GM19455 (cell line): ENCODE data around the gene EXOSC3.

Experiments used
- ATAC-seq: cut with Tn5 transposase; IDR thresholded peaks from one replicate; pipeline ENCODE4 v1.9.1; 2021; ENCODE audit not compliant: unreplicated experiment

Gene EXOSC3

DNA sequence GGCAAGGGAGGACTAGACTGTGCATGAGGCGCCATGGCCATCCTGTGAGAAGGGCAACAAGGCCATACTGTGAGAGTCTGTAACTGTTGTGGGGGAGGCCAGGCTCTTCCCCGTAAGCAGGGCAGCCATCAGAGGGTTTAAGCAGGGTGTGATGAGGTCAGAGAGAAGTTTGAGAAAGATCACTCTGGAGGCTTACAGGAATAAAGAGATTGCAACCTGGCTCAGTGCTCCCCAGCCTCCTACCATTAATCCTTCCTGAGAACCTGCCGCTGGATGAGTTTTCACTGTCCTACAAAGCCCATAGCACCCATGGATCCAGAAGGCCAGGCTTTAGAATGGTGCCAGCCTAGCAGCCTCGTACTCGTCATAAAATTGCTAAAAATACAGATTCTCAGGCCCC, 45.6 kb downstream of the EXOSC3 start:
- ATAC-seq: no peak

GRCh38 chr9:37732952-37733351, 51.9 kb downstream of the EXOSC3 start:
- no peak for ATAC-seq

DNA sequence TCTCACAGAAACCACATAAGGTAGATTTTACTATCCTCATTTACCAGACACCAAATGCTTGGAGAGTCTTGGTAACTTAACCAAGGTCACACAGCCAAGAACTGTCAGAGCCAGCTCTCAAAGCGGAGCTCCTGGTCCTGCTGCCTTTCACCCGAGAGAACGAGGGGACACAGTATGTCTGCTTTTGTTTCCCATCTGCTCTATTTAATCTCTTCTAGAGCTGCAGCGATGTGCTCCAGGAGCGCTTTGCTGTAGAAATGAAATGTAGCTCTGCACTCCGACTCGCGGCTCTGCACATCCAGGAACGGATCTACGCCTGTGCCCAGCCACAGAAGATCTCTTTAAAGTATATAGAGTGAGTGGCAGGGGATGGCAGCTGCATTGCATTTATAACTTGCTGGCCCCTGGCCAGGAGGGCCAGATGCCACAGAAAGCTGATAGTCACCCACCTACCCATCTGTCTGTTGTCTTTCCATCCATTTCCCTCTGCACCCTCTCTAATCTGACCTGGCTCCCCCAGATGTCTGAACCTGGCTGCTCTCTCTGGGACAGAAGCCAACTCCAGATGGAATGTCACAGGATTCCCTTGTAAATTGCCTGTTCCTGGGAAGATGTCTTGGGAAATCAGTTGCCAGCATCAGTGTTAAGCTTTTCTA, 52.6 kb downstream of the EXOSC3 start:
- no peak for ATAC-seq

GRCh38 chr9:37730839-37731238, 54.0 kb downstream of the EXOSC3 start:
- ATAC-seq: no peak

- ATAC-seq: no peak
Measured at GRCh38 chr9:37730256-37730655, 54.6 kb downstream of the EXOSC3 start.
